NCI-H1436 (cell line): ENCODE measurements around the gene ELAC1.
A peak's percentile ranks its signal among the peaks of the same experiment; 100 is the strongest.

ENCODE experiments used
- DNase-seq: peaks from one replicate; lab custom pipeline; 2025; lab: John Stamatoyannopoulos, UW

ELAC1 gene

DNA sequence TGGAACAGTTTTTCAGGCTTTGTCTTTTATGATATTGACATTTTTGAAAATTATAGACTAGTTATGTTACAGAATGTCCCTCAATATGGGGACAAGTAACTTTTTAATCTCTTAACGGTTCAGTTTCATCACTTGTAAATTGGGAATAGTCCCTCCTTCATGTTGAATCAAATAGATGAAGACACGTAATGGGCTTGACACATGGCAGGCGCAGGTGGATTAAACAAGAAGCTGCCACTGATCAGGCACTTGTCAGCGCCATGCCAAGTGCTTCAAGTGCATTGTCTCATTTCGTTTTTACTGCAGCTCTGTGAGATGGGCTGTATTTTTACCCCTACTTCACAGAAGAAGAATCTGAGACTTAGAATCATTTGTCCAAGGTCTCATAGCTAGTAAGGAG is 52.7 kb downstream of the ELAC1 start:
- no peak for DNase-seq

- no peak for DNase-seq
Measured at GRCh38 chr18:51021226-51021965, 53.6 kb downstream of the ELAC1 start.

- DNase-seq, result no peak
Measured at GRCh38 chr18:51025512-51025911, 57.7 kb downstream of the ELAC1 start.

- no peak for DNase-seq
Measured at GRCh38 chr18:51028201-51028805, 60.5 kb downstream of the ELAC1 start.

GRCh38 chr18:51029378-51029693 is 61.5 kb downstream of the ELAC1 start:
- no peak for DNase-seq

DNA sequence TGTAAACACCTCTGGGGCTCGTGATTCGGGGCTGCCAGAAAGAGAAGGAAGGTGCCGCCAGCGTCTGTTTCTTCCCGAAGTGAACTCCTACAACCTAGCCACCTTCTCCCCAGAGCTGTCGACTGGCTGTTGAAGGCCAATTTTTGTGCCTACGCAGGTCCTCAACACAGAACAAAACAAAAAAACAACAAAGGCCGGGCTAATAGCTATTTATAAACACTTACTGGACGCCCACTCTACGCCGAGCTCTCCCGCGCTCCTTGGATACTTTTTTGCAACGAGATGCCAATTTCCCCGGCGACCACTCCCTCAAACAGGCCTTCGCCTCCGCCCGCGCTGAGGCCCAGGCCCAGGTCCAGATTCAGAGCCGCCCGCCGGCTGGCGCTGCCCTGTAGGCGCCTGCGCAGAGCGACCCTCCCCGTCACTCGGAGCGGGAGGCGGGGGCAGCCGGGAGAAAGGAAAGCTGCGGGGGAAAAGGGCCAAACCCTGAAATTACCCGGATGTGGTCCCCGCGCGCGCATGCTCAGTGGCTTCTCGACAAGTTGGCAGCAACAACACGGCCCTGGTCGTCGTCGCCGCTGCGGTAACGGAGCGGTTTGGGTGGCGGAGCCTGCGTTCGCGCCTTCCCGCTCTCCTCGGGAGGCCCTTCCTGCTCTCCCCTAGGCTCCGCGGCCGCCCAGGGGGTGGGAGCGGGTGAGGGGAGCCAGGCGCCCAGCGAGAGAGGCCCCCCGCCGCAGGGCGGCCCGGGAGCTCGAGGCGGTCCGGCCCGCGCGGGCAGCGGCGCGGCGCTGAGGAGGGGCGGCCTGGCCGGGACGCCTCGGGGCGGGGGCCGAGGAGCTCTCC is 62.1 kb downstream of the ELAC1 start, which contains the start of gene SMAD4:
TSS of gene SMAD4 (plus strand) at position 520 of the 843 bp plus-strand sequence. CDS start 16,834 bp downstream, outside the sequence.
- peak; percentile 95 for DNase-seq

- peak; percentile 53 for DNase-seq
Measured at GRCh38 chr18:51030537-51031258, 62.9 kb downstream of the ELAC1 start.

- no peak for DNase-seq
Measured at GRCh38 chr18:51032193-51032592, 64.4 kb downstream of the ELAC1 start.

GRCh38 chr18:51037230-51037629 is 69.4 kb downstream of the ELAC1 start:
- no peak for DNase-seq
